NCI-H146 (cell line): ENCODE results near the gene SENP6.
A peak's percentile ranks its signal among the peaks of the same experiment; 100 is the strongest.
"Not testable (repeated sequence)": the region's sequence is repeated elsewhere in the genome, so short reads cannot be mapped to it uniquely, and the experiment has no call there.

Source experiments
- DNase-seq: peaks from one replicate; lab custom pipeline; 2025; lab: John Stamatoyannopoulos, UW

The SENP6 gene, protein sequence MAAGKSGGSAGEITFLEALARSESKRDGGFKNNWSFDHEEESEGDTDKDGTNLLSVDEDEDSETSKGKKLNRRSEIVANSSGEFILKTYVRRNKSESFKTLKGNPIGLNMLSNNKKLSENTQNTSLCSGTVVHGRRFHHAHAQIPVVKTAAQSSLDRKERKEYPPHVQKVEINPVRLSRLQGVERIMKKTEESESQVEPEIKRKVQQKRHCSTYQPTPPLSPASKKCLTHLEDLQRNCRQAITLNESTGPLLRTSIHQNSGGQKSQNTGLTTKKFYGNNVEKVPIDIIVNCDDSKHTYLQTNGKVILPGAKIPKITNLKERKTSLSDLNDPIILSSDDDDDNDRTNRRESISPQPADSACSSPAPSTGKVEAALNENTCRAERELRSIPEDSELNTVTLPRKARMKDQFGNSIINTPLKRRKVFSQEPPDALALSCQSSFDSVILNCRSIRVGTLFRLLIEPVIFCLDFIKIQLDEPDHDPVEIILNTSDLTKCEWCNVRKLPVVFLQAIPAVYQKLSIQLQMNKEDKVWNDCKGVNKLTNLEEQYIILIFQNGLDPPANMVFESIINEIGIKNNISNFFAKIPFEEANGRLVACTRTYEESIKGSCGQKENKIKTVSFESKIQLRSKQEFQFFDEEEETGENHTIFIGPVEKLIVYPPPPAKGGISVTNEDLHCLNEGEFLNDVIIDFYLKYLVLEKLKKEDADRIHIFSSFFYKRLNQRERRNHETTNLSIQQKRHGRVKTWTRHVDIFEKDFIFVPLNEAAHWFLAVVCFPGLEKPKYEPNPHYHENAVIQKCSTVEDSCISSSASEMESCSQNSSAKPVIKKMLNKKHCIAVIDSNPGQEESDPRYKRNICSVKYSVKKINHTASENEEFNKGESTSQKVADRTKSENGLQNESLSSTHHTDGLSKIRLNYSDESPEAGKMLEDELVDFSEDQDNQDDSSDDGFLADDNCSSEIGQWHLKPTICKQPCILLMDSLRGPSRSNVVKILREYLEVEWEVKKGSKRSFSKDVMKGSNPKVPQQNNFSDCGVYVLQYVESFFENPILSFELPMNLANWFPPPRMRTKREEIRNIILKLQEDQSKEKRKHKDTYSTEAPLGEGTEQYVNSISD

DNA sequence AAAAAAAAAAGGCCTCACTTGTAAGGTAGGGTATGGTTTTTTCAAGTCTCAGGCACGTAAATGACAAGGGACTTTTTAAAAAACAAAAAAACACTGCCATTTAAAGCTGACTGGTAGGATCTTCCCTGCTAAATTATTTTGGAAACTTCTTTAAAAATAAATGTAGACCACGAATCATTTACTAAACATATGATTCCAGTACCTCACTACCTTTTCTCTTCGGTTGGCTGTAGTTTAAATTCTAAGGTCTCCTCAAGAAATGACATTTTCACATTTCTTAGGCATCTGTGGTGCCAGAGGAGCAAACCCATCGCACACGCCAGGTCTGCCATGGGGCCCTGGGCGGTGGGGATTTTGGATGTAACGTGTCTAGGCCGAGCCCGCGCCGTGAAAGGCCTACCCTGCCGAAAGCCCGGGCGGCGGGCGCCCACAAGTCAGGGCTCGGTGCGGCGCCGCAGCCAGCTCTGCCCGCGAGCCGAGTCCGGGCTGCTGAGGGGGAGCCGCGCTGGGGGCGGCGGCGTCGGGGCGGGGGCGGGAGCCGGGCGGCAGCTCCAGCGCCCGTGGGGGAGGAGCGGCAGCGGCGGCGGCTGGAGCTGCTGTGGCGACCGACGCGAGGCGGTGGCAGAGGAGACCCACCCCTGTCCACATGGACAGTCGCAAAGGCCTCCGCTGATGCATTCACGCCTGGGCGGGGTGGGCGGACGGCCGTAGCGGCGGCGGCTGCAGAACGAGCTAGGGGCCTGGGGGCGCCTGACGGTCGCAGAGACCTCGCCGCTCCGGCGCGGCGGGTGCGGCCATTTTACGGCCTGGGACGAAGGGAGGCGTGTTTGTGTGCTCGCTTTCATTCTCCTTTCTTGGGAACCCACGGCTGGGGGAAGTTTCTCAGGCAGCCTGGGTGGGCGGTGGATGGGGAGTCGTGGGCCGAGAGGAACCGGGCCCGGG lies at the start of gene SENP6:
Gene SENP6 (plus strand): TSS at position 577 of the 942 bp plus-strand sequence. CDS start 645 bp downstream, outside the sequence.
- peak; percentile 95 for DNase-seq

DNA sequence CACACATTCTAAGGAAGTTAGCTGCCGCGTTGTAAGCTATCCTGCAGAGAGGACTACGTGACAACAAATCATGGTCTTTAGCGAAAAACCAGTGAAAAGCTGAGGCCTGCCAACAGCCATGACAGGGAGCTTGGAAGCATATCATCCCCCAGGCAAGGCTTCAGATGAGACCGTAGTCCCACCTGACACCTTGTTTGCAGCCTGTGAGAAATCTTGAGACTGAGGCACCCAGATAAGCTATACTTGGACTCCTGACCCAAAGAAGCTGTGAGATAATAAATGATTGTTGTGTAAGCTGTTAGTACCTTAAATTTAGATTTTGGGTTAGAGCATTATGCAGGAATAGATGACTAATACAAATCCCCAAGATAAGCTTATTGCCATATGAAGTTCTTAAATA lies 45.4 kb upstream of the SENP6 start:
- no peak for DNase-seq

DNA sequence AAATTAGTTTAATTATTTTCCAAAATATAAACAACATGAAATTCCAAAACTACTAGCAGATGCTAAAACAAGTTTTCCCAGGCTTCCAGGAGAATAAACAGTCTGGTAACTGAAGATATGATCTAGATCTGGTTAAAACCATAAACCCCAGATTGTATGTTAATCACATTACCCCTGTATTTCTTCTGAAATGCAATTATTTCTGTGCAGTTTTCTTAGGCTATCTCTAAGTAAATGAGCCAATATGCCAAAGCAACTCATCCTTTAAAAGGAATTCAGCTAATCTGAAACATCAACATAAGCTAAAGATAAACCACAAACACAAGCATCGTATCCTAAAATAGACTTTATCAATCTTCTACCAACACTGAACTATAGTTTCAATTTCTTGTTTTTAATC lies 44.6 kb upstream of the SENP6 start:
- no peak for DNase-seq

DNA sequence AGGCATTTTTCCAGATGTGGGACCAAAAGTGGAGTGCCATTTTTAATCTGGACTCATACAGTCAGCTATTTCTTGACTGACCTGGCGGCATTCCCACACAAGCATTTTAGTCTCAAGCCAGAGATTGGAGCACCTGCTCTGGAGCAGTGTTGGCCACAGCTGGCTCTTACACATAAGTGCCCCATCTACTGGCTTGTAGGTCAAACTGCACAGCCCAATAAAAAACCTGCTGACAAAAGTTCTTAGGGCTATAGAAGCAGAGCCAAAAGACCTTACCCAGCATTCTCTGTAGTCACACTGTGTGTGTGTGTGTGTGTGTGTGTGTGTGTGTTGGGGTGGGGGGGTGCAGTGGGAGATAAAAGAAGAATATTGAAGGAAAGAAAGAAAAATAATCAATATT lies 38.6 kb upstream of the SENP6 start:
- DNase-seq: peak; percentile 48

DNA sequence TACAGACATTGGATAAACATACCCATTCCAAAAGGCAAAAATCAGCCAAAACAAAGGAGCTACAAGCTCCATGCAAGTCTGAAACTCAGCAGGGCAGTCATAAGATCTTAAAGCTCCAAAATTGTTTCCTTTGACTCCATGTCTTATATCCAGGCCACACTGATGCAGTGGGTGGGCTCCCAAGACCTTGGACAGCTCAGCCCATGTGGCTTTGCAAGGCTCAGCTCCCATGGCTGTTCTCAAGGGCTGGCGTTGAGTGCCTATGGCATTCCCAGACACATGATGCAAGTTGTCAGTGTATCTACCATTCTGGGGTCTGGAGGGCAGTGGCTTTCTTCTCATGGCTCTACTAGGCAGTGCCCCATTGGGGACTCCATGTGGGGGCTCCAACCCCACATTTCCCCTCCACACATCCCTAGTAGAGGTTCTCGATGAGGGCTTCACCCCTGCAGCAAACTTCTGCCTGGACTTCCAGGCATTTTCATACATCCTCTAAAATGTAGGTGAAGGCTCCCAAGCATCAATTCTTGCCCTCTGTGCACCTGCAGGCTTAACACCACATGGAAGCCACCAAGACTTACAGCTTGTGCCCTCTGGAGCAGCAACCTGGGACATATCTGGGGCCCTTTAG lies 35.4 kb upstream of the SENP6 start:
- DNase-seq: no peak

DNA sequence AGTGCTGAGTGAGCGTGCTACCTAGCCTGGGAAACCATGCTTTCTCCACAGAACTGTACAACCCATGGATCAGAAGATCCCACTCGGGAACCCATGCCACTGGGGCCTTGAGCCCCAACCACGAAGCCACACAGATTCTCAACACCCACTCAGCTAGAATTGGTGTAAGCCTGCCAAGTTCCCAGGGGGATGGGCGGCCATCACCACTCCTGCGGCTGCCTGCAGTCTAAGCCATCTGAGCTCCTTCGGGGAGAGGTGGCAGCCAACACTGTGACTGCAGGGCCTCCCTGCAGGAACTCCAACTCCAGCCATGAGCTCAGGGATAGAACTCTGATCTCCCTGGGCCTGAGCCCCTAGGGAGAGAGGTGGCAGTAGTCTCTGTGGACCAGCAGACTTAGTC lies 33.6 kb upstream of the SENP6 start:
- DNase-seq: no peak

DNA sequence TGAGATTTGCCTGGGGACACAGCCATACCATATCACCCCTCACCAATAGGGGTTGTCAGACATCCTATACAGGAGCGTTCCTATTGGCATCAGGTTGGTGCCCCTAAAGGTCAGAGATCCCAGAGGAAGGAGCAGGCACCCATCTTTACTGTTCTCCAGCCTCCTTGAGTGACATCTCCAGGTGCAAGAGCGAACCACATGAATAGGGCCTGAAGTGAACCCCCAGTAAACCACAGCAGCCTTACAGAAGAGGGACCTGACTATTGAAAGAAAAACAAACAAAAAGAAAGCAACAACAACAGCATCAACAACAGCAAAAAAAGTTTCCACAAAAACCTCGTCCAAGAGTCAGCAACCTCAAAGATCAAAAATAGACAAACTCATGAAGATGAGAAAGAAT lies 32.7 kb upstream of the SENP6 start:
- no peak for DNase-seq

DNA sequence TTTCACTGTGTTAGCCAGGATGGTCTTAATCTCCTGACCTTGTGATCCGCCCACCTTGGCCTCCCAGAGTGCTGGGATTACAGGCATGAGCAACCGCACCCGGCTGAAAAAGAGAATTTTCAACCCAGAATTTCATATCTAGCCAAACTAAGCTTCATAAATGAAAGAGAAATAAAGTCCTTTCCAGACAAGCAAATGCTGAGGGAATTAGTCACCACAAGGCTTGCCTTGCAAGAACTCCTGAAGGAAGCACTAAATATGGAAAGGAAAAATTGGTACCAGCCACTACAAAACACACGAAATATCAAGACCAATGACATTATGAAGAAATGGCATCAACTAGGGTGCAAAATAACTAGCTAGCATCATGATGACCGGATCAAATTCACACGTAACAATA lies 31.0 kb upstream of the SENP6 start:
- not testable (repeated sequence) for DNase-seq

DNA sequence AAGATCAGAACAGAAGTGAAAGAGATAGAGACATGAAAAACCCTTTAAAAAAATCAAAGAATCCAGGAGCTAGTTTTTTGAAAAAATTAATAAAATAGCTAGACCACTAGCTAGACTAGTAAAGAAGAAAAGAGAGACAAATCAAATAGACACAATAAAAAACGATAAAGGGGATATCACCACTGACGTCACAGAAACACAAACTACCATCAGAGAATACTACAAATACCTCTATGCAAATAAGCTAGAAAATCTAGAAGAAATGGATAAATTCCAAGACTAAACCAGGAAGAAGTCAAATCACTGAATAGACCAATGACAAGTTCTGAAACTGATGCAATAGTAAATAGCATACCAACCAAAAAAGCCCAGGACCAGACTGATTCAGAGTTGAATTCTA lies 29.6 kb upstream of the SENP6 start:
- no peak for DNase-seq

DNA sequence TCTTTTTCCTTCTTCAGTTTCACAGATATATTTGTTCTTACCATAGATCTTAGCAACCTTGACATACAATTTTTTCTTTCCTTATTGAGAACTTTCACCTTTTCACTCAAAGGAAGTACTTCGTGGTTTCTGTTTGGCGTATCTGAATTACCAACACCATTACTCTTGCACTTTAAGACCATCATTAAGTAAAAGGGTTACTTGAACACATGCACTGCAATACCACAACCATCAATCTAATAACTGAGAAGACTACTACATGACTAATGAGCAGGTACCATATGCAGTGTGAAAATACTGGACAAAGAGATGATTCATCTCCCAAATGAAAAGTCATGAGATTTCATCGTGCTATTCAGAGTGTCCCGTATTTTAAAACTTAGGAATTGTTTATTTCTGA lies 21.7 kb upstream of the SENP6 start:
- DNase-seq: no peak

DNA sequence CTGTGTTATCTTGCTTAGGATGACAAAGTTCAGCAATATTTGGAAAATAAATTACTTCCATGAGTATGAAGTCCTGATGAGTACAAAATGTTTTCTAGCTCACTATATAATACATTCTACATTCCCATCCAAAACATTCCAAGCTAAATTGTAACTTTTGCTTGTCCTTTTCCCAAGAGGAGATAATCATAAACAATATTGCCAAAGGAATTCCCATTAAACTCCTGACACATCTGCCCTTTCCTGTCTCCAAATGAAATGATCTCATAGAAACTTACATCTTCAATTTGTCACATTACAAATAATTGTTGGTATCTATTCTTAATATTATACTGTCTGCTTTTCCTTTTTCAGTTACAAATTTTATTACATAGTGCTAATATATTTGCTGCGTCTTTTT lies 20.4 kb upstream of the SENP6 start:
- no peak for DNase-seq

DNA sequence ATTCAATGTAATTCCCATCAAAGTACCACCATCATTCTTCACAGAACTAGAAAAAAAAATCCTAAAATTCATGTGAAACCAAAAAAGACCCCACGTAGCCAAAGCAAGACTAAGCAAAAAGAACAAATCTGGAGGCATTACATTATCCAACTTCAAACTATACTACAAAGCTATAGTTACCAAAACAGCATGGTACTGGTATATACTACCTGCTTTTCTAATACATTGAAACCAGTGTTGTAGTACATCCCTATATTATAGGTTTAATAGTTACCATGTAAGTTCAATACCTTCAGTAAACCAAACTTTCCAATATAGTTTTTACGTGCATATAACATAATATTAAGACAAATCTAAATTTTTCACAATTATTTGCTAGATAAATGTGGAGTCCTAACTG lies 17.1 kb upstream of the SENP6 start:
- DNase-seq: not testable (repeated sequence)

DNA sequence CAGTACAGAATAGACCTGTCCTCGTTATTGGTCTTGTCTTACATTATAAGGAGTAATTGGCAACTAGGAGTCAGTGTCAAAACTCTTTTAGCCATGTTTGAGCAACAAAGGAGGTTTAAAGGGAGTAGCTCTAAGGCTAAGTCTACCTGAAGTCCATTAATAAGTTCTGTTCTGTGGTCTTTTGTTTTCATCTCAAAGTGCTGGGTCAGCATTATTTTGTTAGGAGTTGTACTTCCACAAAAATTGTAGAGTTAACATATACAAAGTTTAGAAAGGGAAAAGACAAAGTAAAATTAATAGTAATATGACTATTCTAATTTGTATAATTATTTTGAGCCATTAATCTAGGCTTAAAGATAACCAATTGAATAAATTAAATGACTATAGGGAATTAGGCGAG lies 12.7 kb upstream of the SENP6 start:
- no peak for DNase-seq

DNA sequence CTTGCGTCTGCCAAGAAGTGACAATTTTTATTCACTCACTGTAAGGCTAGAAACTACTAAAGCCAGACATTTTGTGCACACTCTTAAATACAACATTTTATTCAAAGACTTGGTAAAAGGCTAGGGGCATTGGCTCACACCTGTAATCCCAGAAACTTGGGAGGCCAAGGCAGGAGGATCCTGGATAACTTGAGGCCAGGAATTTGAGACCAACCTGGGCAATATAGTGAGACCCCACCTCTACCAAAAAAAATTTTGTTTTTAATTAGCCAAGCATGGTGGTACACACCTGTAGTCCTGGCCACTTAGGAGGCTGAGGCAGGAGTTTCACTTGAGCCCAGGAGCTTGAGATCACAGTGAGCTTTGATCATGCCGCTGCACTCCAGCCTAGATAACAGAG lies 11.3 kb upstream of the SENP6 start:
- DNase-seq: no peak

DNA sequence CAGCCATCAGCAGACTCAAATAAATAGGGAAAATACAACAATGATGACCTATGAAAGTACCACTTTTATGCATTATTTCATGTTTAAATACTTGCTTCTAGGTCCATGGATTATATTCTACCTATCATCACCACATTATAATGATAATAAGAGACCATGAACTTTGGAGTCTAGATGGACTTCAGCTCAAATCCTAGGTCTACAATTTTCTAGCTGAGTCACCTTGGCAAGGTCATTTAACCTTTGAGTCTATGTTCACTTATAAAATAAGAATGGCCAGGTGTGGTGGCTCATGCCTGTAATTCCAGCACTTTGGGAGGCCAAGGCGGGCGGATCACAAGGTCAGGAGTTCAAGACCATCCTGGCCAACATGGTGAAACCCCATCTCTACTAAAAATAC lies 5.3 kb upstream of the SENP6 start:
- DNase-seq: not testable (repeated sequence)

DNA sequence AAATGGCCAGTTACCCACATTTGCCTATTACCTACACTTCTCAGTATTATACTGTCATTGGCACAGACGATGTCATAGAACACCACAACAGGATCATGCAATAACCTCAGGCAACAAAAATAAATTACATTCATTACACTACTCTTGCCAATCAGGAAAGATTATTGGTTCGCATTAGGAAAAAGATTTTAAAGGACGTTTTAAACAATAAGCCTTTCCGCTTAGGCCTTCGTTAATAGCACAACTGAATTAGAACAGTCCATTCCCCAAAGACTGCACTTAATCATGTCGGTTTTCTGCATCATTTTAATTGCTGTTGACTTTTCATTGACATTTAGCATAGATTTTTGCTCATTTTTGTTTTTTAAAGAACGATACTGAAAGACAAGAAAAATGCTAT lies 912 bp upstream of the SENP6 start:
- DNase-seq: no peak

DNA sequence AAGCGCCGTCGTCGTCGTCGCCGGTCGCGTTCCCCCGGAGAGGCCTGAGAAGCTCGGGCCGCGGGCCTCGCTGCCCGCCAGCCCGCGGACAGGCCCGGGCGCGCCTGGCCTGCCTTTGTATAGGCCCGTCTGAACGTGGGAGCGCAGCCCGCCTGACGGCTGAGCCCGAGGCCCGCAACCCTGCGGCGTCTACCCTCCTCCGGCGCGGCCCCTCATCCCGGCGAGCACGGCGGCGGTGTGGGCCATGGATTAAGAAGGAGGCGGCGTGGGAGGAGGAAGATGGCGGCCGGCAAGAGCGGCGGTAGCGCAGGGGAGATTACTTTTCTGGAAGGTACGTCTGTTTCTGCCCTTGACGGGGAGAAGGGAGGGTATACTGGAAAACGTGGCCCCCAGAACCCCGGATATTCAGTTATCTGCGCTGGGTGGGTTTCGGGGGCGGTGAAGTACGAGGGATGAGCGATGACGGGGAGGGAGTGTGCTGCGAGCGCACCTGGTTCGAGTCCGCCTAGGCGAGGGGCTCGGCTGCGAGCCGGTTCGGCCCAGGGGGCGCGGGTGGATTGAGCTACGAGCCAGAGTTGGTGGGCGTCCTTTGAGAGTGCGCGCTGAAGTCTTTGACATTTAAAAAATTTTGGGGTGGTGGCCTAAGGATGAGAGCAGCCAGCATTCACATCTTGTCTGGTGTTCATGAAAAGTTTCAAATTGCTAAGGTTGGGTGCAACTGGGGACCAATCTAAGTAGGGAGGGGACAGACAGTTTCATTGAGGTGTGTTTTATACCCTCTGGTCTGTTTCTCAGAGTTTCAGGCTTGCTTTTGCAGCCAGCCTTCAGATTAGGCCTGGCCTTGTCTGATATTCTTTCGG lies 796 bp downstream of the SENP6 start:
- peak; percentile 70 for DNase-seq

DNA sequence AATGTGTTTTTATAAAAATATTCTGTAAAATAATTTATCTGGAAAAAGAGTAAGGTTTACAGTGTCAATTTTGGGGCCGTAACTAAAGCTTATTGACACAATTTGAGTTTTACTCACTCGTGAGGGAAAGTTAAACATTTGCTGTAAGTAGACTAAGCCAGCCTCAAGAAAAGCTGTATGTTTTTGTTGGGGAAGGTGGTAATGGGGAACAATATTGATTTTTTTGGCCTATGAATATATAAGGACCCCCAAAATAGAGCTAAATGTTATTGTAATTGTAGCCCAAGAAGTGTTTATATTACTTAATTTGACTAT lies 1.4 kb downstream of the SENP6 start:
- DNase-seq: no peak

DNA sequence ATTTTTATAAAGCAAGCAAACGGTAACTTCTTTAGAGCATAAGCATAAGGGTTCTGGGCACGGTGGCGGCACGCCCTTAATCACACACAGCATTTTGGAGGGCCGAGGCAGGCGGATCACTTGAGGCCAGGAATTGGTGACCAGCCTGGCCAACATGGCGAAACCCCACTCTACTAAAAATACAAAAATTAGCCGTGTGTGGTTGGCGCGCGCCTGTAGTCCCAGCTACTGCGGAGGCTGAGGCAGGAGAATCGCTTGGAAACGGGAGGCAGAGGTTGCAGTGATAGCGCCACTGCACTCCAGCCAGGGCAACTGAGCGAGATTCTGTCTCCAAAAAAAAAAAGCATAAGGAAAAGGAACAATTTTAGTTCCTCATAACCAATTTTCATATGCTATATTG lies 2.6 kb downstream of the SENP6 start:
- DNase-seq: no peak

DNA sequence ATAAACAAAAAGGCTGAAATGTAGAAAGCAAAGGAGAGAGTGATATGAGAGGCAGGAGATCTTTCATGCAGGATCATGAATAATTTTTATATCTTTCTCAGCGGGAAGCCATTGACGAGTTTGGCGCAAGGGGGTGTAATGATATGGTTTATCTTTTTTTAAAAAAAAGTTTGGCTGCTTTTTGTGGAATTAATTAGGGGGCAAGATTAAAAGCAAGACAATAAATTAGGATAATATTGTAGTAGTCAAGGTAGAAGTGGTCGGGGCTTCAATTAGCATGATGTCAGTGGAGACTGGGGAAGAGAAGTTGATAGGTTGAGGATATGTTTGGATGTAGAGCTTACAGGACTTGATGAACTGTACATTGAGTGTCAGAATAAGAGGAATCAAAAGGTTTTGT lies 4.0 kb downstream of the SENP6 start:
- no peak for DNase-seq
